Head of caudate nucleus (tissue), 42 donors: ENCODE data around the gene FAM167B.
"Not testable (repeated sequence)": the region's sequence is repeated elsewhere in the genome, so short reads cannot be mapped to it uniquely, and the experiment has no call there.

ENCODE experiments used
- DNase-seq, 42 donors: peaks; one replicate each; pipeline versions ENCODE4 v3.0.0 to v3.0.0-alpha.2; 2020 to 2021; ENCODE audit warnings: mixed read lengths in 7 of 42
- intact Hi-C: fragments of 100-400 bp; cut with DNase I; formaldehyde crosslinking; loops from one replicate; pipeline ENCODE4 v1.15.0; 2022

FAM167B gene

GRCh38 chr1:32250893-32251716 lies 4.1 kb downstream of the FAM167B start, which contains the start of gene LCK:
Gene LCK (plus strand): TSS chr1:32251265. CDS start chr1:32274330, 23,065 bp downstream.
- intact Hi-C loops, result no loop called here
- DNase-seq, result no peak

- no peak for DNase-seq
- intact Hi-C loops, result no loop called here
These were observed 8.3 kb downstream of the FAM167B start for GRCh38 chr1:32255072-32256071.

- DNase-seq, result no peak
- intact Hi-C loops, result no loop called here
These were observed 9.6 kb downstream of the FAM167B start for GRCh38 chr1:32256473-32257226.

GRCh38 chr1:32257227-32257508 lies 10.1 kb downstream of the FAM167B start:
- DNase-seq, result no peak
- intact Hi-C loops, result no loop called here

- DNase-seq, intact Hi-C loops: not testable (repeated sequence)
These were observed 16.2 kb downstream of the FAM167B start for GRCh38 chr1:32263236-32263593.

- no peak for DNase-seq
- intact Hi-C loops, result no loop called here
These were observed 16.7 kb downstream of the FAM167B start for GRCh38 chr1:32263744-32264143.

GRCh38 chr1:32265846-32266245 lies 18.8 kb downstream of the FAM167B start:
- no peak for DNase-seq
- intact Hi-C loops, result no loop called here

- intact Hi-C loops, result no loop called here
- DNase-seq, result no peak
These were observed 20.0 kb downstream of the FAM167B start for GRCh38 chr1:32266921-32267591.

- no peak for DNase-seq
- intact Hi-C loops, result no loop called here
These were observed 22.7 kb downstream of the FAM167B start for GRCh38 chr1:32269744-32270143.

GRCh38 chr1:32272557-32273390 lies 25.8 kb downstream of the FAM167B start:
- intact Hi-C loops, result no loop called here
- DNase-seq, result no peak

- no peak for DNase-seq
- intact Hi-C loops, result no loop called here
These were observed 26.6 kb downstream of the FAM167B start for GRCh38 chr1:32273391-32274208.

GRCh38 chr1:32274646-32275340 lies 27.8 kb downstream of the FAM167B start:
- intact Hi-C loops, result no loop called here
- DNase-seq, result no peak

GRCh38 chr1:32275424-32275823 lies 28.4 kb downstream of the FAM167B start:
- intact Hi-C loops, result no loop called here
- no peak for DNase-seq

GRCh38 chr1:32276032-32276782 lies 29.2 kb downstream of the FAM167B start:
- intact Hi-C loops, result no loop called here
- no peak for DNase-seq

GRCh38 chr1:32284777-32285176 lies 37.8 kb downstream of the FAM167B start:
- intact Hi-C loops, DNase-seq: not testable (repeated sequence)

- intact Hi-C loops, result no loop called here
- DNase-seq, result no peak
These were observed 38.6 kb downstream of the FAM167B start for GRCh38 chr1:32285658-32286057.
